Lung microvascular endothelial cell (primary cell): ENCODE data around the gene ZSCAN23. TPM values are rescaled to one million over a fixed set of nuclear protein-coding genes. Genes with fewer than 3 reads are reported as not detected.

Experiments
- total RNA-seq: library from RNA; depleted of rRNA; stranded (reverse); fragments of >200 nt; gene quantifications from 2 replicates; pipeline ENCODE4 v1.2.1, GENCODE V29; 2014

Gene ZSCAN23
- total RNA-seq, 1 donor from 2014 or later, result 0.20 TPM

Other genes with a start within 250 kb of the ZSCAN23 start
- 6.5 and 10.1 TPM in 2 replicates for gene ZSCAN9, start 218.2 kb downstream of the ZSCAN23 start, total RNA-seq
- gene ZKSCAN4, start 191.2 kb downstream of the ZSCAN23 start, total RNA-seq, result 3.1 and 4.0 TPM in 2 replicates
- gene NKAPL, start 184.2 kb downstream of the ZSCAN23 start, total RNA-seq, result 0.20 and 0.22 TPM in 2 replicates
- 6.5 and 7.1 TPM in 2 replicates for gene ZSCAN26, start 176.3 kb downstream of the ZSCAN23 start, total RNA-seq
- gene PGBD1, start 161.9 kb downstream of the ZSCAN23 start, total RNA-seq, result 4.1 and 5.0 TPM in 2 replicates
- 8.1 and 9.1 TPM in 2 replicates for gene ZSCAN31, start 107.3 kb downstream of the ZSCAN23 start, total RNA-seq
- gene ZKSCAN3, start 93.5 kb downstream of the ZSCAN23 start, total RNA-seq, result 3.1 and 4.0 TPM in 2 replicates
- gene ZSCAN12, start 43.7 kb downstream of the ZSCAN23 start, total RNA-seq, result 2.2 and 3.2 TPM in 2 replicates
- gene GPX6, start 72.3 kb upstream of the ZSCAN23 start, total RNA-seq, result not detected in 2 replicates
- not detected in 2 replicates for gene GPX5, start 82.4 kb upstream of the ZSCAN23 start, total RNA-seq